ENCODE results near the gene SMARCE1. TPM values are rescaled to one million over a fixed set of nuclear protein-coding genes. Genes with fewer than 3 reads are reported as not detected.

The SMARCE1 gene
- total and polyA plus RNA-seq, 9 of the 15 experiments (the other 6 are each of a cell fraction or from before 2014, with no cell fraction given), result 64.1 to 142 (median 114) TPM

DNA sequence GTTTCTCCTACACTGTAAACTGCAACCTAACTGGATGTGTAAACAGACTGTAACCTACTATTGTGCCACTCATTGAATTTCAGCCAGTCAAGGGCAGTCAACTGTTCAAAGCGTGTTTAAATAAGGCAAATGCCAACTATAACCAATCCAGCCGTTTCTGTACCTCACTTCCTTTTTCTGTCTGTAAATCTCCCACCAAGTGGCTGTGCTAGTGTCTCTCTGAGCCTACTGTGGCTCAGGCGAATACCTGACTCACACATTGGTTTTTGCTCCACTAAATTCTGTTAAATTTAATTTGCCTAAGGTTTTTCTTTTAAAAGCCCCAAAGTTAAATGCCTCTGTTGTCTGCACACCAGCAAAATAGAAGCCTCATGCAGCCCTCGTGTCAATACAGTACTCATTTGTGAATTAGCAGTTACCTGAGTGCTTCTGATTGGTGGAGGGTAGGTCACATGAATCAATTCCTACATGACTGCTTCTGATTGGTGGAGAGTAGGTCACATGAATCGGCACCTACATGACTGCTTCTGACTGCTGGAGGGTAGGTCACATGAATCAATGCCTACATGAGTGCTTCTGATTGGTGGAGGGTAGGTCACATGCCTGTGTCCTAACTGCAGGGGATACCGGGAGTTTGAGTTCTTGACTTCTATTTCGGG is 51.2 kb downstream of the SMARCE1 start (continued):
- TF ChIP-seq, protein P1, sequence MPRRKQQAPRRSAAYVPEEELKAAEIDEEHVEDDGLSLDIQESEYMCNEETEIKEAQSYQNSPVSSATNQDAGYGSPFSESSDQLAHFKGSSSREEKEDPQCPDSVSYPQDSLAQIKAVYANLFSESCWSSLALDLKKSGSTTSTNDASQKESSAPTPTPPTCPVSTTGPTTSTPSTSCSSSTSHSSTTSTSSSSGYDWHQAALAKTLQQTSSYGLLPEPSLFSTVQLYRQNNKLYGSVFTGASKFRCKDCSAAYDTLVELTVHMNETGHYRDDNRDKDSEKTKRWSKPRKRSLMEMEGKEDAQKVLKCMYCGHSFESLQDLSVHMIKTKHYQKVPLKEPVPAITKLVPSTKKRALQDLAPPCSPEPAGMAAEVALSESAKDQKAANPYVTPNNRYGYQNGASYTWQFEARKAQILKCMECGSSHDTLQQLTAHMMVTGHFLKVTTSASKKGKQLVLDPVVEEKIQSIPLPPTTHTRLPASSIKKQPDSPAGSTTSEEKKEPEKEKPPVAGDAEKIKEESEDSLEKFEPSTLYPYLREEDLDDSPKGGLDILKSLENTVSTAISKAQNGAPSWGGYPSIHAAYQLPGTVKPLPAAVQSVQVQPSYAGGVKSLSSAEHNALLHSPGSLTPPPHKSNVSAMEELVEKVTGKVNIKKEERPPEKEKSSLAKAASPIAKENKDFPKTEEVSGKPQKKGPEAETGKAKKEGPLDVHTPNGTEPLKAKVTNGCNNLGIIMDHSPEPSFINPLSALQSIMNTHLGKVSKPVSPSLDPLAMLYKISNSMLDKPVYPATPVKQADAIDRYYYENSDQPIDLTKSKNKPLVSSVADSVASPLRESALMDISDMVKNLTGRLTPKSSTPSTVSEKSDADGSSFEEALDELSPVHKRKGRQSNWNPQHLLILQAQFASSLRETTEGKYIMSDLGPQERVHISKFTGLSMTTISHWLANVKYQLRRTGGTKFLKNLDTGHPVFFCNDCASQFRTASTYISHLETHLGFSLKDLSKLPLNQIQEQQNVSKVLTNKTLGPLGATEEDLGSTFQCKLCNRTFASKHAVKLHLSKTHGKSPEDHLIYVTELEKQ (CRISPR knock-in tag; IDR thresholded peaks at IDR 0.05), result no peak
- no peak for TF ChIP-seq HDAC3 (IDR thresholded peaks at IDR 0.05; ENCODE audit: borderline replicate concordance, partially characterized antibody)
- TF ChIP-seq, protein P2, sequence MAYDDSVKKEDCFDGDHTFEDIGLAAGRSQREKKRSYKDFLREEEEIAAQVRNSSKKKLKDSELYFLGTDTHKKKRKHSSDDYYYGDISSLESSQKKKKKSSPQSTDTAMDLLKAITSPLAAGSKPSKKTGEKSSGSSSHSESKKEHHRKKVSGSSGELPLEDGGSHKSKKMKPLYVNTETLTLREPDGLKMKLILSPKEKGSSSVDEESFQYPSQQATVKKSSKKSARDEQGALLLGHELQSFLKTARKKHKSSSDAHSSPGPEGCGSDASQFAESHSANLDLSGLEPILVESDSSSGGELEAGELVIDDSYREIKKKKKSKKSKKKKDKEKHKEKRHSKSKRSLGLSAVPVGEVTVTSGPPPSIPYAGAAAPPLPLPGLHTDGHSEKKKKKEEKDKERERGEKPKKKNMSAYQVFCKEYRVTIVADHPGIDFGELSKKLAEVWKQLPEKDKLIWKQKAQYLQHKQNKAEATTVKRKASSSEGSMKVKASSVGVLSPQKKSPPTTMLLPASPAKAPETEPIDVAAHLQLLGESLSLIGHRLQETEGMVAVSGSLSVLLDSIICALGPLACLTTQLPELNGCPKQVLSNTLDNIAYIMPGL (CRISPR knock-in tag; IDR thresholded peaks at IDR 0.05), result no peak
- TF ChIP-seq ZNF3 (CRISPR knock-in tag; IDR thresholded peaks at IDR 0.05), result no peak
- TF ChIP-seq MYNN (IDR thresholded peaks at IDR 0.05), result no peak
- TF ChIP-seq MYNN (CRISPR knock-in tag; IDR thresholded peaks at IDR 0.05), result no peak
- TF ChIP-seq DMBX1 (CRISPR knock-in tag; IDR thresholded peaks at IDR 0.05; ENCODE audit: borderline replicate concordance), result peak; percentile 54; the same call in 1 of the 2 replicates
- no peak for TF ChIP-seq HDAC2 (IDR thresholded peaks at IDR 0.05)
- no peak for TF ChIP-seq COPS2 (conservative IDR thresholded peaks at IDR 0.05)
- TF ChIP-seq POLR3G (IDR thresholded peaks at IDR 0.05; ENCODE audit: extremely low read depth, insufficient read length, insufficient replicate concordance), result no peak
- TF ChIP-seq PYGO2 (tag; IDR thresholded peaks at IDR 0.05), result no peak
- TF ChIP-seq NCOA1 (IDR thresholded peaks at IDR 0.05; ENCODE audit: low read depth), result no peak
- TF ChIP-seq RFX7 (CRISPR knock-in tag; IDR thresholded peaks at IDR 0.05), result no peak
